NB4 (cell line): ENCODE data around the gene LRP10.

Experiments
- DNase-seq: peaks from one replicate; pipeline ENCODE4 v3.0.0; 2010; ENCODE audit warnings: low read depth
- H3K4me3 ChIP-seq: one replicate; pipeline ENCODE4 v1.5.1; 2011; ENCODE audit warnings: mild to moderate bottlenecking, low read depth, low read length, moderate library complexity
- MYC ChIP-seq: IDR thresholded peaks from 2 replicates; pipeline ENCODE4 v1.6.1; 2011; ENCODE audit warnings: low read depth, low read length
- POLR2A ChIP-seq: IDR thresholded peaks from 2 replicates; pipeline ENCODE4 v1.6.1; 2011; ENCODE audit warnings: mild to moderate bottlenecking; ENCODE audit not compliant: insufficient read length; ENCODE audit errors: extremely low read depth
- TF ChIP-seq, protein P1 (sequence below): IDR thresholded peaks from one replicate; pipeline ENCODE4 v1.5.1; 2012; ENCODE audit warnings: low read depth, low read length
- TF ChIP-seq, protein P2 (sequence below): IDR thresholded peaks from 2 replicates; pipeline ENCODE4 v1.6.1; 2011; ENCODE audit warnings: low read depth, low read length

LRP10 gene

DNA sequence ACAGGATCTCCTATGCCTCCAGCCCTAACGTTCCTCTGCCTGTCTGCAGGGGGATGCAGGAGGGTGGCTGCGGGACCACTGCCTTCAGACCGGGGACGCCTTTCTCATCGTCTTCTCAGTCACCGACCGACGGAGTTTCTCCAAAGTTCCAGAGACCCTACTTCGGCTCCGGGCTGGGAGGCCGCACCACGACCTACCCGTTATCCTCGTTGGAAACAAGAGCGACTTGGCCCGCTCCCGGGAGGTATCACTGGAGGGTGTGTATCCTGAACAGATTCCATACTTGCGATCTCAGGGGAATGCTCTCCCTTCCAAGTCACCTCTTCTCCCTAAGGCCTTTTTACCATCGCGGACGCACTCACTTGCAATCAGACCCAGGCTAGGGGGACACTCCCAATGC, 14.4 kb downstream of the LRP10 start:
- TF ChIP-seq MYC (no peak), POLR2A (no peak)
- TF ChIP-seq, protein P1, sequence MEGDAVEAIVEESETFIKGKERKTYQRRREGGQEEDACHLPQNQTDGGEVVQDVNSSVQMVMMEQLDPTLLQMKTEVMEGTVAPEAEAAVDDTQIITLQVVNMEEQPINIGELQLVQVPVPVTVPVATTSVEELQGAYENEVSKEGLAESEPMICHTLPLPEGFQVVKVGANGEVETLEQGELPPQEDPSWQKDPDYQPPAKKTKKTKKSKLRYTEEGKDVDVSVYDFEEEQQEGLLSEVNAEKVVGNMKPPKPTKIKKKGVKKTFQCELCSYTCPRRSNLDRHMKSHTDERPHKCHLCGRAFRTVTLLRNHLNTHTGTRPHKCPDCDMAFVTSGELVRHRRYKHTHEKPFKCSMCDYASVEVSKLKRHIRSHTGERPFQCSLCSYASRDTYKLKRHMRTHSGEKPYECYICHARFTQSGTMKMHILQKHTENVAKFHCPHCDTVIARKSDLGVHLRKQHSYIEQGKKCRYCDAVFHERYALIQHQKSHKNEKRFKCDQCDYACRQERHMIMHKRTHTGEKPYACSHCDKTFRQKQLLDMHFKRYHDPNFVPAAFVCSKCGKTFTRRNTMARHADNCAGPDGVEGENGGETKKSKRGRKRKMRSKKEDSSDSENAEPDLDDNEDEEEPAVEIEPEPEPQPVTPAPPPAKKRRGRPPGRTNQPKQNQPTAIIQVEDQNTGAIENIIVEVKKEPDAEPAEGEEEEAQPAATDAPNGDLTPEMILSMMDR: no peak
- TF ChIP-seq, protein P2, sequence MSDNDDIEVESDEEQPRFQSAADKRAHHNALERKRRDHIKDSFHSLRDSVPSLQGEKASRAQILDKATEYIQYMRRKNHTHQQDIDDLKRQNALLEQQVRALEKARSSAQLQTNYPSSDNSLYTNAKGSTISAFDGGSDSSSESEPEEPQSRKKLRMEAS: no peak
- DNase-seq: no peak
- peak overlapping the region; percentile 85 for H3K4me3 ChIP-seq

DNA sequence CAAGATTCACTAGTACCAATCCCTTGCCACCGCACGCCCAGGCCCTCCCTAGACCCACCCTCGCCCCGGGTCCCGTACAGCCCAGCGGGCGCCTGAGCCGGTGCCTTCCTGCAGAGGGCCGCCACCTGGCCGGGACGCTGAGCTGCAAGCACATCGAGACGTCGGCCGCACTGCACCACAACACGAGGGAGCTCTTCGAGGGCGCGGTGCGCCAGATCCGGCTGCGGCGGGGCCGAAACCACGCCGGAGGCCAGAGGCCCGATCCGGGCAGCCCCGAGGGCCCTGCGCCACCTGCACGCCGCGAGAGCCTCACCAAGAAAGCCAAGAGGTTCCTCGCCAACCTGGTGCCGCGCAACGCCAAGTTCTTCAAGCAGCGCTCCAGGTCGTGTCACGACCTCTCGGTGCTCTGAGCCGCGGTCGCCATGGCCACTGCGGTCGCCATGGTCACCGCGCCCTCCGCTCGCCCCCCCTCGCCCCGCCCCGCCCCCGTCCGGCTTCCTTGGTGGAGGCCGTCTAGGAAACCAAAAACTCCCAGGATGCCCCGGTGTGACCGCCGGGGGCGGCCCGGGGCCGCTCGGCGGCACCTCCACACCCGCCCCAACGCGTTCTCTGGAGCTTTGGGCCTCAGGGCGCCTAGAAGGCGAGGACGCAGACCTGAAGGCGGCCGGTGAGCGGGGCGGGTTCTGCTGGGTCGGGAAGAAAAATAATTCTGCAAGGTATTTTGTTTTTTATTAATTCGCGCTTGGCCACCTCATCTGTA, 15.1 kb downstream of the LRP10 start:
- H3K4me3 ChIP-seq: peak overlapping the region; percentile 85
- TF ChIP-seq POLR2A (peak; percentile 56), MYC (no peak)
- TF ChIP-seq, protein P2: peak; percentile 42; the same call in 1 of the 2 replicates
- TF ChIP-seq, protein P1: no peak
- DNase-seq: peak; percentile 87

DNA sequence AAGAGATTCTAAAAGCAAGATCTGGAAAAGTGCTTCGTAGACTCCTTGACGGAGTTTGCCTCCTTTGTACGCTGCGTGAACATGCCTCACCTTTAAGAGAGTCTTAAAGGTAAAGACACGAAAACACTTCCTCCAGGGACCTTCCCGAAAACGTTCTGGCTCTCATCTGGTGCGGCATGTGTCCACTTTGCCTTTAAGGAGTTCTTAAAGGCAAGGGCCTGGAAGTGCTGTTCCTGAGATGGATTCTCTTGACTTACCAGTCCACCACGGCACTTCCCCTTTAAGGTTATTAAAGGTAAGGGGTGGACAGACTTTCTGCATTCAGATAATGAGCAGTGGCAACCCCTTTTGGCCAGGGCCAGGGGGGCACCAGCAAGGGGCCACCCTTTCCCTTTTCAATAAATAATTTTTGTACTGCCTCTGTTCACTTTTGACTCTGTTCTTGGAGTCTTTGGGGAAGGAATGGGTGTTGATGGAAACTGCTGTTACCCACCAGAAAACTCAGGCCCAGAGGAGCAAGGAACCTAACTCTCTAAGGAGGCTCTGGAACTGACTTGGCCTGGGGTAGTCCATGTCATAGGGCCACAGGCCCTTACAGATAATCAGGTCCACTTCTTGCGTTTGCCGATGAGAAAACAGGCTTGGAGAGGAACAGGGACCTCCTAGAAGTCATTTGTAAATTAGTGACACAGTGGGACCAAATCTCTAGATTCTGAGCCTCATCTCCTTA, 15.9 kb downstream of the LRP10 start:
- peak overlapping the region; percentile 85 for H3K4me3 ChIP-seq
- TF ChIP-seq, protein P2: peak; percentile 78
- TF ChIP-seq, protein P1: no peak
- TF ChIP-seq POLR2A: no peak
- TF ChIP-seq MYC: peak; percentile 77
- peak; percentile 91 for DNase-seq

DNA sequence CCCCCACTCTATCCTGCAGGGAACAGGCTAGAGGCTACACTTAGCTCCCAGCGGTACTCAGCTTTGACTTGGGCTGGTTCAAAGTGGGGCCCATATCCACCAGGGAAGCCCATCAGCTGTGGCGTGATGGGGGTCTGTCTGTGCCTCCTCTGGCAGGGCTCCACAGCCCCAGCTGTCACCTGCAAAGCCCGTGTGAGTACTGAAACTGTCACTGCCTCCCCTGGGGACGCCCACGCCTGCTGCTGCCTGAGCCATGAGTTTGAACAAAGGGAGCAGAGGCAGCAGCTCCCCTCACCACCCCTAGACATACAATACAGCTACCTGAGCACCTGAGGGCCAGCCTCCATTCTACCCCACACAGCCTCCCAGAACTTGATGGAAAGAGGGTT, 16.4 kb downstream of the LRP10 start:
- TF ChIP-seq MYC: no peak
- no peak for TF ChIP-seq POLR2A
- TF ChIP-seq, protein P2: no peak
- TF ChIP-seq, protein P1: no peak
- H3K4me3 ChIP-seq: peak overlapping the region; percentile 85
- no peak for DNase-seq

DNA sequence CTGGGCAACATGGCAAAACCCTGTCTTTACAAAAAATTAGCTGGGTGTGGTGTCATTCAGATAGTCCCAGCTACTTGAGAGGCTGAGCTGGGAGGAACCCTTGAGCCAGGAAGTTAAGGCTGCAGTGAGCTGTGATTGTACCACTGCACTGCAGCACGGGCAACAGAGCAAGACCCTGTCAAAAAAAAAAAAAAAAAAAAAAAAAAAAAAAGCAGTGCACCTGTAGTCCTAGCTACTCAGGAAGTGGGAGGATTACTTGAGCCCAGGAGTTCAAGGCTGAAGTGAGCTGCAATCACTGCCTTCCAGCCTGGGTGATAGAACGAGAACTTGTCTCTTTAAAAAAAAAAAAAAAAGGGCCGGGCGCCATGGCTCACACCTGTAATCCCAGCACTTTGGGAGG, 17.1 kb downstream of the LRP10 start:
- no peak overlapping the region for H3K4me3 ChIP-seq

More for the DNA sequence above, 17.1 kb downstream of the LRP10 start:
- no peak for TF ChIP-seq POLR2A
- TF ChIP-seq MYC: no peak
- TF ChIP-seq, protein P1: no peak
- TF ChIP-seq, protein P2: no peak
- no peak for DNase-seq
